Ovary (tissue), 9 donors: ENCODE measurements around the gene OR8S1. TPM values are rescaled to one million over a fixed set of nuclear protein-coding genes. Genes with fewer than 3 reads are reported as not detected.
"Not testable (repeated sequence)": the region's sequence is repeated elsewhere in the genome, so short reads cannot be mapped to it uniquely, and the experiment has no call there.

ENCODE experiments used
- DNase-seq, 5 donors: peaks; one replicate each; pipeline ENCODE4 v3.0.0-alpha.2; 2019 to 2020
- H3K27ac ChIP-seq, 2 donors: fragments of 200-600 bp; one replicate each; pipeline versions ENCODE4 v1.5.1 to v1.8.0; 2019 to 2022
- H3K27me3 ChIP-seq: fragments of 200-600 bp; one replicate; pipeline ENCODE4 v1.8.0; 2022
- H3K36me3 ChIP-seq: fragments of 200-600 bp; sonication (generic); one replicate; pipeline ENCODE4 v1.5.1; 2019
- H3K4me1 ChIP-seq: one replicate; pipeline ENCODE4 v1.8.1; 2013; ENCODE audit warnings: mild to moderate bottlenecking, moderate library complexity; ENCODE audit not compliant: insufficient read depth
- H3K4me3 ChIP-seq: fragments of 200-600 bp; sonication (generic); one replicate; pipeline ENCODE4 v1.5.1; 2017
- H3K9me3 ChIP-seq, 2 donors: fragments of 200-600 bp in 1 of 2; sonication (generic) in 1 of 2; one replicate each; pipeline versions ENCODE4 v1.5.1 to v1.8.1; 2013 to 2019; ENCODE audit warnings: mild to moderate bottlenecking in 1 of 2, moderate library complexity in 1 of 2
- CTCF ChIP-seq, 3 donors: fragments of 450-650 bp in 2 of 3; fragments of 200-600 bp in 1 of 3; IDR thresholded peaks; one replicate each; pipeline versions ENCODE4 v1.5.1 to v1.8.0; 2016 to 2022; ENCODE audit warnings: antibody characterized with exemption in 3 of 3, mild to moderate bottlenecking in 1 of 3
- EP300 ChIP-seq: sonication (generic); formaldehyde crosslinking; IDR thresholded peaks from one replicate; pipeline ENCODE4 v1.6.1; 2017; ENCODE audit warnings: antibody characterized with exemption
- POLR2A ChIP-seq: fragments of 450-650 bp; IDR thresholded peaks from one replicate; pipeline ENCODE4 v1.6.1; 2017; ENCODE audit warnings: antibody characterized with exemption, mild to moderate bottlenecking, moderate library complexity
- WGBS, 3 donors: extraction: QIAGEN DNeasy Blood & Tissue Kit in 1 of 3; methylation state at CpG; one replicate each; pipeline versions ENCODE4 v1.1.5 to v1.1.7; 2013 to 2017; 5-methylcytosine and 5-hydroxymethylcytosine counted together
- intact Hi-C, 4 donors: fragments of 100-400 bp; cut with DNase I; formaldehyde crosslinking; loops; one replicate each; pipeline versions ENCODE4 v1.11.0 to v1.15.1; 2022 to 2023
- polyA plus RNA-seq, 2 donors: library from polyadenylated mRNA; stranded (reverse); fragments of 200-250 nt in 1 of 2; fragments of 350-450 nt in 1 of 2; fragmentation: Illumina TruSeq in 1 of 2; extraction: RNeasy Lipid Tissue Mini Kit (QIAGEN cat#74804) in 1 of 2; gene quantifications; one replicate each; pipeline ENCODE4 v1.2.3, GENCODE V29; 2013 to 2014
- total RNA-seq, 7 donors: library from RNA; depleted of rRNA in 2 of 7; stranded (reverse); fragments of >200 nt in 2 of 7; fragmentation: NEBNext Ultra II Directional in 3 of 7; extraction: Animal tissue kit (Norgen Biotek cat#: 25700) in 3 of 7; gene quantifications; one replicate each; pipeline versions ENCODE4 v1.1.0 to v1.2.4, GENCODE V29; 2016 to 2023
- donor health status: DM: no; HTN: no; CAD: no; lungs with moderate emphysema.
- donor health status: DM: no; HTN: no; CAD: no.
- donor health status: Bipolar disorder and iron deficiency.
- donor health status: DM: yes; HTN: yes; CAD: no.
- donor health status: DM: no; HTN: no; CAD: no.
- donor health status: DM: yes; HTN: yes; CAD: no.

OR8S1 gene
- total and polyA plus RNA-seq, 9 donors, result 0.63 TPM; not detected in 8

GRCh38 chr12:48486679-48487078 lies 38.8 kb upstream of the OR8S1 start:
- Histone ChIP-seq H3K9me3 (peaks cover 0 to 4% of the 10 kb centered on the region in 2 donors), H3K4me1 (no peaks in the 10 kb centered on the region), H3K4me3 (no peak overlapping the region), H3K27me3 (no peaks in the 10 kb centered on the region), H3K27ac (no peak overlapping the region), H3K36me3 (no peaks in the 10 kb centered on the region)
- 56 to 67% (median 61%) methylated on average over 5 of the region's 5 CpGs for WGBS, 3 donors
- intact Hi-C loops, result loop anchor here in 1 of 4 donors (10.0 kb wide), 1 partner anchor 82 kb away; no protein-coding TSS in a partner anchor
- no peak for DNase-seq
- TF ChIP-seq CTCF (IDR thresholded peaks at IDR 0.05), result no peak
- no peak for TF ChIP-seq POLR2A
- no peak for TF ChIP-seq EP300

- H3K27ac ChIP-seq, result no peak overlapping the region
- H3K9me3 ChIP-seq, result no peaks in the 10 kb centered on the region
- H3K36me3 ChIP-seq, result no peaks in the 10 kb centered on the region
- intact Hi-C loops, result loop anchor here in 1 of 4 donors (10.0 kb wide), 1 partner anchor 84 kb away; no protein-coding TSS in a partner anchor
- H3K27me3 ChIP-seq, result no peaks in the 10 kb centered on the region
- H3K4me3 ChIP-seq, result no peak overlapping the region
- DNase-seq, result no peak
- TF ChIP-seq CTCF (IDR thresholded peaks at IDR 0.05) (no peak), POLR2A (no peak), EP300 (no peak)
- H3K4me1 ChIP-seq, result no peaks in the 10 kb centered on the region
- WGBS, 3 donors, result 68 to 82% (median 70%) methylated on average over 2 of the region's 2 CpGs
These were observed 36.4 kb upstream of the OR8S1 start for GRCh38 chr12:48489012-48489411.

GRCh38 chr12:48489456-48489855 lies 36.0 kb upstream of the OR8S1 start:
- not testable (repeated sequence) for H3K4me1 ChIP-seq, DNase-seq, H3K36me3 ChIP-seq, H3K4me3 ChIP-seq, H3K9me3 ChIP-seq, H3K27me3 ChIP-seq, H3K27ac ChIP-seq
- 82 to 87% (median 86%) methylated on average over 7 of the region's 7 CpGs for WGBS, 3 donors
- intact Hi-C loops, result loop anchor here in 1 of 4 donors (10.0 kb wide), 1 partner anchor 85 kb away; no protein-coding TSS in a partner anchor

GRCh38 chr12:48500281-48500680 lies 25.2 kb upstream of the OR8S1 start:
- 96 to 100% methylated on average over 5 to 26 of the region's 32 CpGs; no CpG with 5 or more reads in 1 of the 3 donors for WGBS, 3 donors
- H3K9me3 ChIP-seq, H3K36me3 ChIP-seq, H3K27ac ChIP-seq, intact Hi-C loops, H3K4me3 ChIP-seq, H3K4me1 ChIP-seq, DNase-seq, H3K27me3 ChIP-seq: not testable (repeated sequence)

- H3K36me3 ChIP-seq, H3K27ac ChIP-seq, H3K9me3 ChIP-seq, H3K27me3 ChIP-seq, DNase-seq, H3K4me3 ChIP-seq, H3K4me1 ChIP-seq, intact Hi-C loops: not testable (repeated sequence)
- WGBS, 3 donors, result 26 to 59% (median 35%) methylated on average over 2 of the region's 2 CpGs
These were observed 18.6 kb upstream of the OR8S1 start for GRCh38 chr12:48506836-48507235.

GRCh38 chr12:48508987-48509386 lies 16.4 kb upstream of the OR8S1 start:
- Histone ChIP-seq H3K27ac (no peak overlapping the region), H3K36me3 (no peaks in the 10 kb centered on the region), H3K4me3 (no peak overlapping the region), H3K27me3 (no peaks in the 10 kb centered on the region), H3K4me1 (no peaks in the 10 kb centered on the region), H3K9me3 (peaks cover 0 to 3% of the 10 kb centered on the region in 2 donors)
- TF ChIP-seq POLR2A (no peak), EP300 (no peak), CTCF (IDR thresholded peaks at IDR 0.05) (no peak)
- DNase-seq, result no peak
- WGBS, 3 donors, result 53 to 73% (median 62%) methylated on average over 2 of the region's 2 CpGs
- intact Hi-C loops, result no loop called here
